Ovary (tissue), 3 donors: ENCODE data around the gene OTOP3.

Experiments
- CTCF ChIP-seq, 3 donors: fragments of 450-650 bp in 2 of 3; fragments of 200-600 bp in 1 of 3; IDR thresholded peaks; one replicate each; pipeline versions ENCODE4 v1.5.1 to v1.8.0; 2016 to 2022; ENCODE audit warnings: antibody characterized with exemption in 3 of 3, mild to moderate bottlenecking in 1 of 3
- EP300 ChIP-seq: sonication (generic); formaldehyde crosslinking; IDR thresholded peaks from one replicate; pipeline ENCODE4 v1.6.1; 2017; ENCODE audit warnings: antibody characterized with exemption
- POLR2A ChIP-seq: fragments of 450-650 bp; IDR thresholded peaks from one replicate; pipeline ENCODE4 v1.6.1; 2017; ENCODE audit warnings: antibody characterized with exemption, mild to moderate bottlenecking, moderate library complexity
- donor health status: DM: no; HTN: no; CAD: no.

DNA sequence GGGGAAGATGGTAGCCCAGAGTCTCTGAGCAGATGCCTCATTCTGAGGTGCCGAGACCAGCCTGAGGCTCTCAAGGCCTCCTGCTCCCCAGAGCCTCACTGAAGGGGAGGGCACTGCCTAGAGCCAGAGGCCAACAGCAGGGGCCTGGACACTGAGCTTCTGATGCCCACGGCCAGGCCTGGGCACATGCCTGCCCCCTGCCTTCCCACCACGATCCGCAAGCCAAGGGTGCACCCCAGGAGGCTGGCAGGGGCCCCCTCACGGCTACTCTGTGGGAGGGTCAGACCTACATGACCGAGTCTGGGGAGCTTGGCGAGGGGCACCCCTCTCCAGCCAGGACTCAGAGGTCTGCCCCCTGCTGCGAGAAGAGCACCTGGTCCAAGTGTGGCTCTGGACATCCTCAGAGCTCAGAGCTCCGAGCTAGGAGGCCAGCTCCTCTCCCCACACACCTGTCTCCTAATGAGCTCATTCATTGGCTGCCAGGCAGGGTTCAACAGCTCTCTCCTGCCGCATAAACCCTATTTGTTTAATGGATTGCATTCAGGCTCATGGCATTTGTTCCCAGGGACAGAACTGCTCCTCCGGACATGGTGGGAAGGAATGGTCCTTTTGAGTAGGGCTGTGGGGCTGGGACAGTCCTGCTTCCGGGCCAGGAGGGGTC, 13.9 kb downstream of the OTOP3 start:
- TF ChIP-seq CTCF (IDR thresholded peaks at IDR 0.05) (no peak), POLR2A (no peak), EP300 (no peak)
